Osteoblast (primary cell): ENCODE results near the gene POLR2J. TPM values are rescaled to one million over a fixed set of nuclear protein-coding genes. Genes with fewer than 3 reads are reported as not detected.

Experiments
- DNase-seq: peaks from one replicate; pipeline ENCODE4 v3.0.0; 2011; ENCODE audit warnings: low spot score, mixed read lengths; ENCODE audit not compliant: insufficient read length; ENCODE audit errors: missing footprints
- H2AFZ ChIP-seq: 2 replicates; pipeline ENCODE4 v1.6.0; 2011; ENCODE audit warnings: mild to moderate bottlenecking, low read length
- H3K27ac ChIP-seq: 2 replicates; pipeline ENCODE4 v1.5.1; 2011; ENCODE audit warnings: mild to moderate bottlenecking, low read depth, low read length, moderate library complexity
- H3K27me3 ChIP-seq: 2 replicates; pipeline ENCODE4 v1.6.0; 2012; ENCODE audit warnings: mild to moderate bottlenecking, control low read depth, inconsistent platforms, low read length, moderate library complexity; ENCODE audit not compliant: insufficient read depth
- H3K36me3 ChIP-seq: 2 replicates; pipeline ENCODE4 v1.5.1; 2011; ENCODE audit warnings: mild to moderate bottlenecking, low read length, control low read depth, moderate library complexity; ENCODE audit not compliant: insufficient read depth
- H3K4me1 ChIP-seq: 2 replicates; pipeline ENCODE4 v1.5.1; 2011; ENCODE audit warnings: mild to moderate bottlenecking, low read length, control low read depth, moderate library complexity; ENCODE audit not compliant: insufficient read depth
- H3K4me2 ChIP-seq: 2 replicates; pipeline ENCODE4 v1.6.0; 2011; ENCODE audit warnings: mild to moderate bottlenecking, low read length; ENCODE audit not compliant: insufficient read depth
- H3K4me3 ChIP-seq: fragments of 200-600 bp; sonication (generic); 3 replicates; pipeline ENCODE4 v1.5.1; 2012; ENCODE audit warnings: mild to moderate bottlenecking, low read length, inconsistent platforms; ENCODE audit not compliant: insufficient read depth
- H3K79me2 ChIP-seq: 2 replicates; pipeline ENCODE4 v1.6.0; 2012; ENCODE audit warnings: mild to moderate bottlenecking, low read length, control low read depth, inconsistent platforms; ENCODE audit not compliant: insufficient read depth
- H3K9me3 ChIP-seq: 2 replicates; pipeline ENCODE4 v1.5.1; 2011; ENCODE audit warnings: low read depth, low read length, control low read depth
- H4K20me1 ChIP-seq: 2 replicates; pipeline ENCODE4 v1.6.0; 2012; ENCODE audit warnings: mild to moderate bottlenecking, low read length, control low read depth; ENCODE audit not compliant: insufficient read depth
- total RNA-seq: library from RNA; depleted of rRNA; stranded (reverse); fragments of >200 nt; gene quantifications from 2 replicates; pipeline ENCODE4 v1.2.3, GENCODE V29; 2012
- TF ChIP-seq, protein P1 (sequence below): IDR thresholded peaks from 2 replicates; pipeline ENCODE4 v1.5.1; 2011; ENCODE audit warnings: mild to moderate bottlenecking, low read depth, low read length, moderate library complexity; ENCODE audit errors: extremely low read depth

The POLR2J gene
- total RNA-seq, 1 donor, result 27.9 TPM

GRCh38 chr7:102472126-102473041, 6.3 kb downstream of the POLR2J start:
- DNase-seq, result peak; percentile 80
- Histone ChIP-seq H3K4me1 (no peaks in the 10 kb centered on the region), H3K4me3 (no peak overlapping the region), H3K4me2 (no peak overlapping the region), H3K79me2 (peaks cover 3% of the 10 kb centered on the region), H3K36me3 (peaks cover 24% of the 10 kb centered on the region), H2AFZ (no peak overlapping the region), H4K20me1 (no peaks in the 10 kb centered on the region), H3K9me3 (no peaks in the 10 kb centered on the region), H3K27me3 (no peaks in the 10 kb centered on the region), H3K27ac (no peak overlapping the region)
- TF ChIP-seq, protein P1, sequence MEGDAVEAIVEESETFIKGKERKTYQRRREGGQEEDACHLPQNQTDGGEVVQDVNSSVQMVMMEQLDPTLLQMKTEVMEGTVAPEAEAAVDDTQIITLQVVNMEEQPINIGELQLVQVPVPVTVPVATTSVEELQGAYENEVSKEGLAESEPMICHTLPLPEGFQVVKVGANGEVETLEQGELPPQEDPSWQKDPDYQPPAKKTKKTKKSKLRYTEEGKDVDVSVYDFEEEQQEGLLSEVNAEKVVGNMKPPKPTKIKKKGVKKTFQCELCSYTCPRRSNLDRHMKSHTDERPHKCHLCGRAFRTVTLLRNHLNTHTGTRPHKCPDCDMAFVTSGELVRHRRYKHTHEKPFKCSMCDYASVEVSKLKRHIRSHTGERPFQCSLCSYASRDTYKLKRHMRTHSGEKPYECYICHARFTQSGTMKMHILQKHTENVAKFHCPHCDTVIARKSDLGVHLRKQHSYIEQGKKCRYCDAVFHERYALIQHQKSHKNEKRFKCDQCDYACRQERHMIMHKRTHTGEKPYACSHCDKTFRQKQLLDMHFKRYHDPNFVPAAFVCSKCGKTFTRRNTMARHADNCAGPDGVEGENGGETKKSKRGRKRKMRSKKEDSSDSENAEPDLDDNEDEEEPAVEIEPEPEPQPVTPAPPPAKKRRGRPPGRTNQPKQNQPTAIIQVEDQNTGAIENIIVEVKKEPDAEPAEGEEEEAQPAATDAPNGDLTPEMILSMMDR, result no peak

- Histone ChIP-seq H3K4me1 (no peaks in the 10 kb centered on the region), H3K9me3 (no peaks in the 10 kb centered on the region), H3K27ac (no peak overlapping the region), H3K79me2 (peaks cover 3% of the 10 kb centered on the region), H3K4me2 (no peak overlapping the region), H2AFZ (no peak overlapping the region), H3K36me3 (peaks cover 24% of the 10 kb centered on the region), H3K4me3 (no peak overlapping the region), H4K20me1 (no peaks in the 10 kb centered on the region), H3K27me3 (no peaks in the 10 kb centered on the region)
- TF ChIP-seq, protein P1, result no peak
- DNase-seq, result no peak
These were observed 7.0 kb downstream of the POLR2J start for GRCh38 chr7:102471791-102472125.

GRCh38 chr7:102469972-102470825, 8.5 kb downstream of the POLR2J start:
- no peaks in the 10 kb centered on the region for H3K9me3 ChIP-seq
- DNase-seq, result peak; percentile 60
- peaks cover 10% of the 10 kb centered on the region for H3K79me2 ChIP-seq
- peaks cover 24% of the 10 kb centered on the region for H3K36me3 ChIP-seq
- H3K4me3 ChIP-seq, result no peak overlapping the region
- no peaks in the 10 kb centered on the region for H3K27me3 ChIP-seq
- TF ChIP-seq, protein P1, result no peak
- no peak overlapping the region for H2AFZ ChIP-seq
- no peak overlapping the region for H3K4me2 ChIP-seq
- no peak overlapping the region for H3K27ac ChIP-seq
- no peaks in the 10 kb centered on the region for H4K20me1 ChIP-seq
- peaks cover 7% of the 10 kb centered on the region for H3K4me1 ChIP-seq
